HT-29 (cell line): ENCODE results near the gene ACTG1. TPM values are rescaled to one million over a fixed set of nuclear protein-coding genes. Genes with fewer than 3 reads are reported as not detected.

Source experiments
- DNase-seq: peaks from one replicate; pipeline ENCODE4 v3.0.0-alpha.2; 2015; ENCODE audit warnings: low spot score
- total RNA-seq: library from RNA; depleted of rRNA; stranded (reverse); fragments of >200 nt; shearing (Covaris generic); gene quantifications from 2 replicates; pipeline ENCODE4 v1.2.3, GENCODE V29; 2014; rRNA removed

Gene ACTG1
- total RNA-seq, 1 experiment from 2014 or later = 4,670 TPM

- no peak for DNase-seq
Measured at GRCh38 chr17:81465910-81466309, 46.7 kb downstream of the ACTG1 start.

- DNase-seq = no peak
Measured at GRCh38 chr17:81464586-81464985, 48.0 kb downstream of the ACTG1 start.

- no peak for DNase-seq
Measured at GRCh38 chr17:81463506-81463905, 49.1 kb downstream of the ACTG1 start.

GRCh38 chr17:81462506-81463125 is 50.0 kb downstream of the ACTG1 start:
- no peak for DNase-seq

GRCh38 chr17:81461607-81462500 is 50.7 kb downstream of the ACTG1 start:
- no peak for DNase-seq

- DNase-seq = no peak
Measured at GRCh38 chr17:81460856-81461460, 51.6 kb downstream of the ACTG1 start.

Other genes with a start within 250 kb of the ACTG1 start
- gene SLC38A10, start 217.5 kb downstream of the ACTG1 start, total RNA-seq = 109 and 116 TPM in 2 replicates
- gene BAHCC1, start 117.3 kb downstream of the ACTG1 start, total RNA-seq = 10.4 and 11.6 TPM in 2 replicates
- 4.3 and 4.7 TPM in 2 replicates for gene FSCN2, start 15.6 kb upstream of the ACTG1 start, total RNA-seq
- 67.5 and 70.9 TPM in 2 replicates for gene FAAP100, start 39.6 kb upstream of the ACTG1 start, total RNA-seq
- gene NPLOC4, start 124.3 kb upstream of the ACTG1 start, total RNA-seq = 81.9 and 94.2 TPM in 2 replicates
- gene TSPAN10, start 124.4 kb upstream of the ACTG1 start, total RNA-seq = 0.10 and 0.29 TPM in 2 replicates
- gene PDE6G, start 143.7 kb upstream of the ACTG1 start, total RNA-seq = 0.68 TPM in 1 of 2 replicates, not detected in the other
- 97.8 and 104 TPM in 2 replicates for gene OXLD1, start 153.8 kb upstream of the ACTG1 start, total RNA-seq
- 33.8 and 33.9 TPM in 2 replicates for gene CCDC137, start 153.9 kb upstream of the ACTG1 start, total RNA-seq
- gene ARL16, start 171.0 kb upstream of the ACTG1 start, total RNA-seq = 36.5 and 39.7 TPM in 2 replicates
- 177 and 183 TPM in 2 replicates for gene HGS, start 171.2 kb upstream of the ACTG1 start, total RNA-seq
- 72.5 and 88.4 TPM in 2 replicates for gene MRPL12, start 190.6 kb upstream of the ACTG1 start, total RNA-seq
- 199 and 209 TPM in 2 replicates for gene SLC25A10, start 199.5 kb upstream of the ACTG1 start, total RNA-seq